Activated T-cell treated with anti-CD3 and anti-CD28 coated beads, Interleukin-2, amount 50 U/mL, for 72 hours (primary cell): ENCODE data around the gene PLEKHG5. TPM values are rescaled to one million over a fixed set of nuclear protein-coding genes. Genes with fewer than 3 reads are reported as not detected.

Source experiments
- ATAC-seq, 2 donors: fragments of 150-1000 bp; cut with Tn5 transposase; replicated peaks in 1 of 2; 2 replicates each; pipeline ENCODE4 v1.10.0; 2021; ENCODE audit warnings: moderate library complexity in 2 of 2, mild to moderate bottlenecking in 1 of 2
- DNase-seq, 2 donors: peaks; one replicate each; pipeline ENCODE4 v3.0.0; 2021 to 2022; ENCODE audit warnings: mixed read lengths in 1 of 2
- H3K27ac Mint-ChIP-seq: one replicate; pipeline ENCODE4 v1.8.0; 2022; ENCODE audit warnings: mild to moderate bottlenecking, moderate library complexity, mixed read lengths
- H3K27me3 Mint-ChIP-seq: one replicate; pipeline ENCODE4 v1.8.0; 2022; ENCODE audit warnings: low read depth, mixed read lengths
- H3K36me3 Mint-ChIP-seq, 2 donors: one replicate each; pipeline ENCODE4 v1.8.0; 2022; ENCODE audit warnings: mixed read lengths in 2 of 2, mild to moderate bottlenecking in 1 of 2; ENCODE audit not compliant: insufficient read depth in 2 of 2
- H3K4me1 Mint-ChIP-seq: one replicate; pipeline ENCODE4 v1.8.0; 2022; ENCODE audit warnings: low read depth, mixed read lengths
- H3K4me3 Mint-ChIP-seq, 2 donors: one replicate each; pipeline ENCODE4 v1.8.0; 2022; ENCODE audit warnings: mild to moderate bottlenecking in 2 of 2, mixed read lengths in 2 of 2, moderate library complexity in 2 of 2
- H3K9me3 Mint-ChIP-seq, 2 donors: one replicate each; pipeline ENCODE4 v1.8.0; 2022; ENCODE audit warnings: mixed read lengths in 2 of 2
- total RNA-seq, 2 donors: library from RNA; stranded (reverse); gene quantifications; one replicate each; pipeline ENCODE4 v1.2.3, GENCODE V29; 2022

PLEKHG5 gene
- total RNA-seq, 2 donors from 2014 or later, result 2.6 to 3.2 TPM

DNA sequence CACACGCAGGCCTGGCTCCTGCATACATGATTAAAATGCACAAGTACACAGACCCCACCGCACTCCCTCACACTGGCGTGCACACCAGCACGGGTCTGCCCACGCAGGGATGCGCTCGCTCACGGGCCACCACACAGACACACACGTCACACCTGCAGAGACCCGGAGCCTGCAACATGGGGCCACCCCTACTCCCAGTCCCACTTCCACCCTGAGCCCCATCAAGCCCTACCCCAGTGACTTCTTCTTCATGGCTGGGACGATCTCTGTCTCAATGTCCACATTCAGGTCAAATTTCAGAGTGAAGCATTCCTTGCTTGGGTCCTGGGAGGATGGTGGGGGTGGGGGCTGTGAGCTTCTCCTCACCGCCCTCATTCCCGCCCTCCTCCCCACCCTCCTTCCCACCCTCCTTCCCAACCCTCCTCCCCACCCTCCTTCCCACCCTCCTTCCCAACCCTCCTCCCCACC lies 16.6 kb downstream of the PLEKHG5 start:
- DNase-seq, result no peak
- Mint-ChIP-seq H3K9me3 (no peaks in the 10 kb centered on the region), H3K4me3 (no peak overlapping the region), H3K4me1 (no peaks in the 10 kb centered on the region), H3K27me3 (no peaks in the 10 kb centered on the region), H3K36me3 (no peaks in the 10 kb centered on the region), H3K27ac (no peak overlapping the region)
- no peak for ATAC-seq

DNA sequence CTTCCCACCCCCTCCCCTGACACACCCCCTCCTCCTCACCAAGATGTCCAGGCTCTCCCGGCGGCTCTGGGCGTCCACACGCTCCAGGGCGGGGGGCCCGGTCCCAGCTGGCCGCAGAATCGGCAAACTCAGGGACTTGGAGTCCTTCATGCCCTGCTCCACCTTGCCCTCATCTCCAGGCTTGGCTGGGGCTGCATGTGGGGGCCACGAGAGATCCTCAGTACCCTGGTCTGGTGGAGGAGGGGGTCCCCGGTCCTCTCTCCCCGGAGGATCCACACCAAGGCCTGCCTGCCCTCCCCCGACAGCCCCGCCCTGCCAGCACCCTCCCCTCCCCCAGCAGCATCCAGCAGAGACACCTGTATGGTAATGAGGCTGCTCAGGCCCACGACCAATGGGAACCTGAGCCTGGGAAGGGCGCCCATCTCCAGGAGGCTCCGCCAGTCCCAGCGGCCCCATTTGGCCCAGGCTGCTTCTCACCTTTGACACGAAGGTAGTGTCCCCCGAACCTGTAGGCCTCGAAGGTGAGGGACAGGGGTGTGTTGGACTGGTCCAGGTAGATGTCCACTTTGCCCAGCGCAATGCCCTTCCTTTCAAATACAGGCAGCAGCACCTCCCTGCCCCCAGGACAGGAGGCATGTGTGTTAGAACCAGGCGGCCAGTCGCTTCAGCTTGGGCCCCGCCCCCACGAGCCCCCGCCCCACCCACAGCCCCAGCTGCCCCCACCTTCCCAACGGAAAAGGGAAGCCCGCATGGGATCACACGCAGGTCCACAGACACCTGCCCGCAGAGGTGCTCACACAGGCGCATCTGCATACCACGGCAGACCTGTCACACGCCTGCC lies 17.3 kb downstream of the PLEKHG5 start:
- no peak for ATAC-seq
- Mint-ChIP-seq H3K27me3 (no peaks in the 10 kb centered on the region), H3K9me3 (no peaks in the 10 kb centered on the region), H3K36me3 (no peaks in the 10 kb centered on the region), H3K27ac (no peak overlapping the region), H3K4me1 (no peaks in the 10 kb centered on the region), H3K4me3 (no peak overlapping the region)
- DNase-seq, result no peak

DNA sequence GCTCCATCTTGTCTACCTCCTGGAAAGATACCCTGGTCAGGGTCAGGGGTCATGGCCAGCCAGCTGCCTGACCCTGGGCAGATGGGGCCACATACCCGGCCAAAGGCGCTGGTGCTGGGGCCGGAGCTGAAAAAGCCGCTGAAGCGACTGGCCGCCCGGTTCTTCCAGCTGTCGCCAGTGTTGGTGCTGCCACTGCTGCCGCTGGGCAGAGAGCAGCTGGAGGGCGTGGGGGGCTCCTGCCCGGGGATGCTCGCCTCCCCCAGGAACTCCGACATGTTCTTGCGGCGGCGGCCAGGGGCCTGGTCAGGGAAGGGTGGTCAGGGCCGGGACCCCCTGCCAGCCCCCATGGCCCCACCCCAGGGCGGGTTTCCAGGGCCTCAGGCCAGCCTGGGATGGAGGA lies 18.3 kb downstream of the PLEKHG5 start:
- H3K9me3 Mint-ChIP-seq, result no peaks in the 10 kb centered on the region
- H3K27me3 Mint-ChIP-seq, result no peaks in the 10 kb centered on the region
- no peak overlapping the region for H3K4me3 Mint-ChIP-seq
- no peaks in the 10 kb centered on the region for H3K36me3 Mint-ChIP-seq
- no peaks in the 10 kb centered on the region for H3K4me1 Mint-ChIP-seq
- DNase-seq, result no peak
- no peak for ATAC-seq
- no peak overlapping the region for H3K27ac Mint-ChIP-seq

DNA sequence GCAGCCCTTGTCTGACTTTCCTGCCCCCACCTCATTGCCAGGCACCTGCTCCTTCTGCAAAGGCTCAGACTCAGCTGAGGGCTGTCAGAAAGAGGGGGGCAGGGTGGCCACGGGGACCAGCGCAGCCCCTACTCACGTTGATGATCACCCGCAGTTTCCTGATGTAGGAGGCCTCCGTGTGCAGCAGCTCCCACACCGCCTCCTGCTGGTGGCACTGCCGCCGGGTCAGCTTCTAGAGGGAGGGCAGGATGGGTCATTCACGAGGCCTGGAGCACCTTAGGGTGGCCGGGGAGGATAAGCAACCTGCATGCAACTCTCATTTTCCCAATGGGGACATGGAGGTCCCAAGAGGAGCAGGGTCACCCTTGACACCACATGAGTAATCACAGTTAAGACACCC lies 19.1 kb downstream of the PLEKHG5 start:
- ATAC-seq (no peak), DNase-seq (no peak)

DNA sequence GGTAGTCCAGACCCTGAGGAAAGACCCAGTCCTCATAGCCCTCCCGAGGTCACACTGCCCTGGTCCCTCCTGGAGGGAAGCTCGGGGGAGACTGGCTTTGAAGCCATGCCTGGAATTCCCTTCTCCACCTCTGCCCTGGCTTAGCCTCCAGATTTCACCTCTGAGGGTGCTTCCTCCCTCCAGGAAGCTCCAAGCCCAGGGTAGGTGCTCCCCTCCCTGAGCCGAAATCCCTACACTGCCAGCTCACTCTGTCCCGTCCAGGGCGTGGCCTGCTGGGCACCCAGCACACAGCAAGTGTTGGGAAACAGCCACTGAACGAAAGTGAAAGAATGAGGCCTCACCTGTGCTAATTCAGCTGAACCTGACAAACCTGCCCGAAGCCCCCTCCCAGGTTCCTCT lies 19.5 kb downstream of the PLEKHG5 start:
- H3K4me3 Mint-ChIP-seq, result no peak overlapping the region
- ATAC-seq (no peak), DNase-seq (no peak)
- no peaks in the 10 kb centered on the region for H3K27me3 Mint-ChIP-seq
- H3K36me3 Mint-ChIP-seq, result no peaks in the 10 kb centered on the region
- H3K27ac Mint-ChIP-seq, result no peak overlapping the region
- H3K4me1 Mint-ChIP-seq, result no peaks in the 10 kb centered on the region
- no peaks in the 10 kb centered on the region for H3K9me3 Mint-ChIP-seq

More for the DNA sequence above, 19.1 kb downstream of the PLEKHG5 start:
- Mint-ChIP-seq H3K27me3 (no peaks in the 10 kb centered on the region), H3K36me3 (no peaks in the 10 kb centered on the region), H3K4me1 (no peaks in the 10 kb centered on the region), H3K9me3 (no peaks in the 10 kb centered on the region), H3K27ac (no peak overlapping the region), H3K4me3 (no peak overlapping the region)

DNA sequence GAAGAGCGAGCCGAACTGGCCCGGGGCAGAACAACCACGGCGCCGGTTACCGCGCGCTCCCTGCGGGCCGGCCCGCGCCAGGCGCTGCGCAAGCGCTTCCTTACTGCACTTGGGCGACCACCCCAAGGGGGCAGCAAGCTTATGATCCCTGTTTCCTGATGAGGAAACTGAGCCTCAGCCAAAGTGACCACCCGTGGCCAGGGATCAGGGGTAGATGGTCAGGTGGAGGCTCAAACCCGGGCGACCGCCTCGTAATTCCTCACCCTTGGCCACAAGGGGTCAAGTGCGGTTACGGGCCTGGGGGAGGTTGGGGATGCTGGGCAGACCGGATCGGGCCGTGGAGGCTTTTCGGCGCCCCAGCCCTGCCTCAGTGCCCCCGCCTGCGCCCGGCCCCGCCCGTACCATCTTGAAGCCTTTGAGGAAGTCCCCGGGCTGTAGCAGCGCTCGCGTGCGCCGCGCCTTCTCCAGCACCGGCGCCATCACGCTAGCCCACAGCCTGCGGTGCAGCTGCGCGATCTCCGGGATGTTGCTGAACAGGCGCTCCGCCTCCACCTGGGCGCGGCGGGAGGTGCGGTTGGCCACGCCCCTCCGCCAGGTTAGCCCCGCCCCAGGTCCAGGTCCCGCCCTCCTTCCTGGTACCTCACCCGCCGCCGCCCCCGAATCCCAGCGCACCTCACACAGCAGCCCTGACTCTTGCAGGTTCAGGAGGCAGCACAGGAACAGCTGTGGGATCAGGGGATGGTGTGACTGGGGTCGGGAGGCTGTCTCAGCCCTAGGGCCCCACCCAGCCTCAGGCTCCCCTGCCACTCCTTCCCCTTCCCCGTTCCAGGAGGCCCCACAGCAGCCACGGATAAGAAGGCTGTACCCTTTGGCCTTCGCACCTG lies 20.1 kb downstream of the PLEKHG5 start:
- no peak overlapping the region for H3K27ac Mint-ChIP-seq
- H3K27me3 Mint-ChIP-seq, result no peaks in the 10 kb centered on the region
- ATAC-seq (no peak), DNase-seq (no peak)
- H3K4me1 Mint-ChIP-seq, result no peaks in the 10 kb centered on the region
- no peaks in the 10 kb centered on the region for H3K9me3 Mint-ChIP-seq
- no peaks in the 10 kb centered on the region for H3K36me3 Mint-ChIP-seq
- no peak overlapping the region for H3K4me3 Mint-ChIP-seq

DNA sequence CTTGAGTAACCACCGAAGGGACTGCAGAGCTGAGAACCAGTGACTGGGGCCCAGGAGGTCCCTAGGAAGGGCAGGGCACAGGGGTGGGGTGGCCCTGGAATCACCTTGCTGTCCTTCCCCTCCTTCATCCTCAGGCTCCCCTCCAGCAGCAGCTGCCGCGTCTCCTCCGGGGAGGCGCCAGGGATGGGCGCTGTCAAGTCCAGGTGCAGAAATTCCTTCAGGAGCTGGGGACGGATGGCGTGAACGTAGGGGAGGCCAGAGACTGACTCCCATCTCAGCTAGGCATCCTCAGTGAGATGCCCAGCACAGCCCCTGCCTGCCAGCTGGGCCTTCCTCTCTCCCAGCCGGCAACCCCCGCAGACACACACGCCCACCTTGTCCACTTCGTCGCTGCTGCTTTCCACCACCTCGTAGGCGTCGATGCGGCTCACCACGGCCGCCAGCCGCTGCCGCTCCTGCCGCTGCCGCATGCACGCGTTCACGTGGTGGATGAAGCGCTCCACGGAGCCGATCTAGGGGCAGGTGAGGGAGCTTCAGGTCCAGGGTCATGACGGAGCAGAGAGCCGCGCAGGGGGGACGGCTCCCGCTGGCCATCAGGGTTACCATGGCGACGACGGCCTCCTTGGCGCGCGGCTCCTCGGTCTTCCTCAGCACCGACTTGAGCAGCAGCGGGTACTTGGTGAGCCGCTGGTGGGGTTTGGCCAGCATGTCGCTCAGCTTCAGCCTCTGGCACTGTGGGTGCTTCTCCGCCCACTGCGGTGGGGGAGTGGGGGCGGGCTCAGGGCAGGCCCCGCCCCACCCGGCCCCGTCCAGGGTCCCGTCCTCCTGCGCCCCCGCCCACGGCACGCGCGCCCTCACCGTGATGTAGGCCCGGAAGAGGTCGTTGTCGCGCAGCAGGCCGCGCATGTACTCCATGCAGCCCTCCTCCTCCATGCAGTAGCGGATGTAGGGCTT lies 21.1 kb downstream of the PLEKHG5 start:
- ATAC-seq (no peak), DNase-seq (no peak)
- no peaks in the 10 kb centered on the region for H3K9me3 Mint-ChIP-seq
- H3K4me3 Mint-ChIP-seq, result no peak overlapping the region
- H3K27ac Mint-ChIP-seq, result no peak overlapping the region
- no peaks in the 10 kb centered on the region for H3K36me3 Mint-ChIP-seq
- H3K4me1 Mint-ChIP-seq, result no peaks in the 10 kb centered on the region
- H3K27me3 Mint-ChIP-seq, result no peaks in the 10 kb centered on the region

DNA sequence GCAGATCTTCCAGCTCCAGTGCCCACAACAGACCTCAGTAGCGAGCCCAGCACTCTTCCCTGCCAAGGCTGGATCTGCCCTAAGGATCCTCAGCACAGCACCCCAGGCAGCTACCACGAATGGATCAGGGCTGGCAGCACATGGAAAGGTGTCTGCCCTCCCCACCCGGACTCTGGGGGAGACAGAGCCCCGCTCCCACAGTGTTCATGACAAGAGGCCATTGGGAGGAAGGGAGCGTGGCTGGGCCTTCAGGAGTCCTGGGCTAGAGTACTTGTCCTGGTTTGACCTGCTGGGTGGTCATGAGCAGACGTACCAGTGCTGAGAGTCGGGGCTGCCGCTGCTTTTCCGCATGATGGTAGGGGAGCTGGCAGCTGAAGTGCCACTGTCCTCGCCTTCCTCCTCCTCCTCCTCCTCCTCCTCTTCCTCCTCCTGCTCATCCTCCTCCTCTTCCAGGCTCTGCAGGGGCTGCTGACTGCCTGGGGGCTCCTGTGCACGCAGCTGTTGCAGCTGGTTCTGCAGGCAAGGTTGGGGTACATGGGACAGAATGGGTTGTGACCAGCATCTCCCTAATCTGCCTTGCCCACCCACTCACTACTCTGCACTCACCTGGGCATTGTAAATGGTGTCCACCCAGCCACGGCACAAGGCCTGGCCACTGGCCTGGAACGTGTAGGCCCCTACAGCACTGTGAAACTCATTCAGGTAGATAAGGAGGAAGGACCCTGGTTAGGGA lies 22.6 kb downstream of the PLEKHG5 start:
- peaks cover 3 to 4% of the 10 kb centered on the region in 2 donors for H3K36me3 Mint-ChIP-seq
- ATAC-seq (no peak), DNase-seq (no peak)
- H3K4me1 Mint-ChIP-seq, result peaks cover 9% of the 10 kb centered on the region
- no peaks in the 10 kb centered on the region for H3K27me3 Mint-ChIP-seq
- H3K4me3 Mint-ChIP-seq, result no peak overlapping the region
- H3K9me3 Mint-ChIP-seq, result no peaks in the 10 kb centered on the region
- no peak overlapping the region for H3K27ac Mint-ChIP-seq

DNA sequence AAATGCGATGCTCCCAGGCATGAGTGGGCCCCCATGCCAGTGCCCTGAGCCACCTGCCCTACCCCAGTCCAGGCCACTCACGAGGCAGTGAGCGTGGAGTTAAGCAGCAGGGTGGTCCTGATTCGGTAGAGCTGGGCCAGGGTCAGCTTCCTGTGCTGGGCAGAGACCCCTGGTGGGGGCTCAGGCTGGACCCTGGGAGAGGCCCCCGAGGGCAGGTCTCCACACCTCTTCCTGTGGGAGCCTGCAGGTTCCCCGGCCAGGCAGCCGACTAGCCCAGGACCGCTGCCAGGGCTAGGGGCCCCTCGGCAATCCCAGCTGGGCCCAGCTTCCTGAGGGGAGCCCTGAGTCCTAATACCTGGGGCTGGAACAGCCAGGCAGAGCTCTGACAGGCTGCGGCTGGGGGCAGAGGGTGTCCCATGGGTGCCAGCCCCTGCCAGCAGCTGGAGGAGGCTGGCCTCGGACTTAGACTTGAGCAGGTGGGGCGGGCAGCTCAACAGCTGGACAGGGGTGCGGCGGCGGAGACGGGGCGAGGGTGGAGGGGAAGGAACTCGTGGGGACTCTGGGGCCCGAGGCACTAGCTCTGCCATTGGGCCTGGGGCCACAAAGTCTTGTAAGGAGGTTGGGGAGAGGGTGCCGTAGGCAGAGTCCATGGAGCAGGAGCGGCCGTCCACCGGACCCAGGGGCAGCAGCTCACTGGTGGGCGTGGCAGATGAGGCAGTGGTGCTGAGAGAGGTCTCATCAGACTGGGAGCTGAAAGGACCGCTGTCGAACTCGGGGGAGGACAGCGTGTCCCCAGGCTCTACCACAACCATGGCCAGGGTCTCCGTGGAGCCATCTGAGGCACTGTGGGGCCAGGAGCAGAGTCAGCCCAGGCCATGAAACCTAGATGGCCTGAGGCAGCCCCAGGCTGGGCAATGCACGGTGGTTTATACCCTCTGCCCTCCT lies 23.5 kb downstream of the PLEKHG5 start:
- no peak for ATAC-seq
- no peak overlapping the region for H3K4me3 Mint-ChIP-seq

DNA sequence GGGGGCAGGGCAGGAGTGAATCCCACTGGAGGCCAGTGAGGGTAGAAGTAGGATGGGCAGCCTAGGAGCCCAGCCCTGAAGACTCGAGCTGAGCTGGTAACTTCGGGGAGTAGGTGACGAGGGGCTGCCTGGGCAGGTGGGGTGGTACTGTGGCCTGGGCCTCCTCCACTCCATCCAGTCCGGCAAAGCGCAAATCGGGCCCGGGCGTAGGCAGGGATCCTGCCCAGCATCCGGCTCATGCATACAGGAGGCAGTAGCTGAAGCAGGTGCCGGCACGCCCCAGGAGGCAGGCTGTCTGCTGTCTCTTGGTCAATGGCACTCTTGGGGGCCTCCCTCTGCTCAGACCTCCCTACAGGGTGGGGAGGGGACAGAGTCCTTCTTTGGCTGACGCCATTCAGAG lies 24.2 kb downstream of the PLEKHG5 start:
- DNase-seq, result no peak
- H3K27ac Mint-ChIP-seq, result no peak overlapping the region
- no peaks in the 10 kb centered on the region for H3K9me3 Mint-ChIP-seq
- ATAC-seq, result no peak
- H3K36me3 Mint-ChIP-seq, result peaks cover 9 to 13% of the 10 kb centered on the region in 2 donors
- no peaks in the 10 kb centered on the region for H3K27me3 Mint-ChIP-seq
- peaks cover 26% of the 10 kb centered on the region for H3K4me1 Mint-ChIP-seq
- H3K4me3 Mint-ChIP-seq, result no peak overlapping the region

More for the DNA sequence above, 23.5 kb downstream of the PLEKHG5 start:
- H3K27me3 Mint-ChIP-seq, result no peaks in the 10 kb centered on the region
- H3K4me1 Mint-ChIP-seq, result peaks cover 18% of the 10 kb centered on the region
- H3K9me3 Mint-ChIP-seq, result no peaks in the 10 kb centered on the region
- DNase-seq, result no peak
- H3K36me3 Mint-ChIP-seq, result peaks cover 5 to 6% of the 10 kb centered on the region in 2 donors
- no peak overlapping the region for H3K27ac Mint-ChIP-seq

DNA sequence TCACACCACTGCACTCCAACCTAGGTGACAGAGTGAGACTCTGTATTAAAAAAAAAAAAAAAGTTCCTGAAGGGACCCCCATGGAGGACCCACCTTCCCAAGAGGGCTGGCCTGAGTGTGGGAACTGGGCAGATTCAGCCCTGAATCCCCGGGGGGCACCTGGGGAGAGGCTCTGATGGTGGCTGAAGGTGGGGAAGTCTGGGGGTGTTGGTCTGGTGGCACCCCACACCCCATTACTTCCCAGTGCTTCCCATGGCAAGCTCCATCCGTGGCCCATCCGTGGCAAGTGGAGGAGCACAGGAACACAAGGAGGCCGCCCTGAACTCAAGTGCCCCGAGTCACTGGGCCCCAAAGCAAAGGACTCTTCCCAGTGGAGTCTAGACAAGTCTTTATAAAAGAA lies 24.7 kb downstream of the PLEKHG5 start:
- Mint-ChIP-seq H3K4me1 (peaks cover 31% of the 10 kb centered on the region), H3K4me3 (peak overlapping the region; percentile 97), H3K36me3 (peaks cover 10 to 14% of the 10 kb centered on the region in 2 donors), H3K9me3 (no peaks in the 10 kb centered on the region), H3K27ac (no peak overlapping the region), H3K27me3 (no peaks in the 10 kb centered on the region)
- DNase-seq (no peak), ATAC-seq (no peak)
